HPDE6-E6E7 (cell line): ENCODE measurements around the gene SHC2.
"Not testable (repeated sequence)": the region's sequence is repeated elsewhere in the genome, so short reads cannot be mapped to it uniquely, and the experiment has no call there.

ENCODE experiments used
- DNase-seq: peaks from one replicate; pipeline ENCODE4 v3.0.0; 2011; ENCODE audit warnings: missing footprints; ENCODE audit errors: extremely low spot score

The SHC2 gene

DNA sequence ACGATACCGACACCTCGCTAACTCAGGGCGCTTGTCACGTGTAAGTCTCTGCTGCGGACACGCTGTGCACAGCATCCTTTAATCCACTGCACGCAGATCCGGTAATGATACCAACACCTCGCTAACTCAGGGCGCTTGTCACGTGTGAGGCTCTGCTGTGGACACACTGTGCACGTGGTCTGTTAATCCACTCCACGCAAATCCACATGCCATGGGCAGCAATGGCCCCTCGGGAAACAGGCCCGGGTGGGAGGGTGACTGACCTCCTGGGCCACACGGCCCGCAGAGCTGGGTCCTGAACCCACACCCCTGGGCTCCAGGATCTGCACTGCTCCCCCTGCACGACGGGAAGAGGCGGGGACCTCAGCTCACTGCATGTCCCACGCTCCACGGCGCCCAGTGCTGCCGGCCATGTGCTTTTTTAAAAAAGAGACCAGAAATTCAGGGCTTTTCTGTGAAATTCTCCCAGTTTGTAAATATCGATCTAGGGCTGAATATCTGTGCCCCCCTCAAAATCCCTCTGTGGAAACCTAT is 16.1 kb downstream of the SHC2 start:
- DNase-seq, result no peak

DNA sequence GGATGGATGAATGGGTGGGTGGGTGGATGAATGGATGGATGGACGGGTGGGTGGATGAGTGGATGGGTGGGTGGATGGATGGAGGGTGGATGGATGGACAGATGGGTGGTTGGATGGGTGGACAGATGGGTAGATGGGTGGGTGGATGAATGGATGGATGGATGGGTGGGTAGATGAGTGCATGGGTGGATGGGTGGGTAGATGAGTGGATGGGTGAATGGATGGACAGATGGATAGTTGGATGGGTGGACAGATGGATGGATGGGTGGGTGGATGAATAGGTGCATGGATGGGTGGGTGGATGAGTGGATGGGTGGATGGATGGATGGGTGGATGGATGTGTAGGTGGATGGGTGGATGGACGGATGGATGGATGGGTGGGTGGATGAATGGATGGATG is 17.8 kb downstream of the SHC2 start:
- DNase-seq, result no peak

DNA sequence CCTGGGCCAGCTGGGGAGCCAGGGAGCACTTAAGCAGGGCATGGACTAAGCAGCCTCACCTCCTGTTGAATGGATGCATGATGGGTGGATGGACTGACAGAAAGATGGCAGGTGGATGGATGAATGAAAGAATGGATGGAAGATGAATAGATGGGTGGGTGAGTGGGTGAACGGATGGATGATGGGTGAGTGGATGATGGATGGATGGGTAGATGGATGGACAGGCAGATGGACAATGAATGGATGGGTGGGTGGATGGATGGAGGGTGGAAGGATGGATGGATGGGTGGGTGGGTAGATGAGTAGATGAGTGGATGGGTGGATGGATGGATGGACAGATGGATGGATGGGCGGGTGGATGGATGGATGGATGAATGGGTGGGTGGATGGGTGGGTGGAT is 18.7 kb downstream of the SHC2 start:
- no peak for DNase-seq

GRCh38 chr19:441213-441836 is 19.5 kb downstream of the SHC2 start:
- no peak for DNase-seq

DNA sequence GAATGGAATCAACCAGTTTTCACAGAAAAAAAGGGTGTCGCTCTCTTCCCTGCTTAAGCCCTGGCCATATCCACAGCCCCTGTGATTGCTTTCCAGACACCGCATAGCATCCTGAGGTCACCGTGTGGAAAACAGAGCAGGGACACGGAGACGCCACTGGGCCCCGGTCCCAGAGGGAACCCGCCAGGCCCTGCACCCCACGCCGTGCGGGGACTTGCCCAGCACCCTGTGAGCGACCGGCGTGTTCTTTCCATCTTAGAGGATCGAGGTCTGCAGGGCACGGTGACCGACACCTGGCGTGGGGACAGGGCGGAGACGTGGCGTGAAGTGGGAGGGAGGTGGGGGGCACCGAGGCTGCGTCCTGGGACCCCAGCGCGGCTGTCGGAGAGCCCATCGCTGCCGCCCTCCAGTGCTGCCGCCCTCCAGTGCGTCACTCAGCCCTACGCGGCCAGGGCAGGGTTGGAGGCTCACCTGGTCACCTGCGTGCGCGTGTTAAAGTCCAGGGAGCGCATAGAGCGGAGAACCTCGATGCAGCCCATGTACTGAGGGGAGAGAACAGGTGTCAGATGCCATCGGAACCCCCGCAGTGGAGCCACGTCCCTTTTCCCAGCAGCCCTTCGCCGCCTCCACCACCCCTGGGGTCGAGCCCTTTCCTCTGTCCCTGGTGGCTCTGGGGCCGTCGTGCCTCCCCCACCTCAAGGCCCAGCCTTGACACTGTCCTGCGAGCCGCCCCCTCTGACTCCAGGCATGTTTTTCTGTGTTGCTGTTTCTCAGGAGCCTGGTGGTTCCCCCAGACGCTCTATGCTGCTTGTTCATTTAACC is 20.2 kb downstream of the SHC2 start:
- DNase-seq, result no peak

GRCh38 chr19:439167-439900 is 21.5 kb downstream of the SHC2 start:
- no peak for DNase-seq

DNA sequence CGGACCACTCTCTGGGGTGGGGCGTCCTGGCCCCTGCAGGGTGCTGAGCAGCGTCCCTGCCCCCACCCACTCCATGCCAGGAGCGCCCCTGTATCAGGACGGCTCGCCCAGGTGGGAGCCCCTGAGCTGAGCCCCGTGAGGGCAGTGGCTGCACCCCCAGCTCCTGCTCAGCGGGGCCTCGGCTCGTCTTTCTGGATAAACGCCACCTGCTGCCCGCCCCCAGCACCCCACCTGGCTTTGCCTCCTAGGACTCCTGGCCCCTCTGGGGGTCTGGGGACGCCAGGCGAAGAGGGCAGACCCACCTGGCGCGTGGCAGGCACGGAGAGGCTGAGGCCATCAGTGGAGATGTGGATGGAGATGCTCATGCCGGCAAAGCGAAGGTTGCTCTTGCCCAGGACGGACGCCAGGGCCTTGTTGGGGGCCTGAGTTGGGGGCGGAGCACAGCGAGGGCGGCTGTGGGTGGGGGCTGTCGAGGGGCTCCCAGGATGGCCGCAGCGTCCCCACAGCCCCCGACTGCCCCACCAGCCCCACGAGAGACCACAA is 22.3 kb downstream of the SHC2 start:
- no peak for DNase-seq

- no peak for DNase-seq
These were observed 23.8 kb downstream of the SHC2 start for GRCh38 chr19:437041-437440.

GRCh38 chr19:436413-436950 is 24.4 kb downstream of the SHC2 start:
- DNase-seq, result no peak

DNA sequence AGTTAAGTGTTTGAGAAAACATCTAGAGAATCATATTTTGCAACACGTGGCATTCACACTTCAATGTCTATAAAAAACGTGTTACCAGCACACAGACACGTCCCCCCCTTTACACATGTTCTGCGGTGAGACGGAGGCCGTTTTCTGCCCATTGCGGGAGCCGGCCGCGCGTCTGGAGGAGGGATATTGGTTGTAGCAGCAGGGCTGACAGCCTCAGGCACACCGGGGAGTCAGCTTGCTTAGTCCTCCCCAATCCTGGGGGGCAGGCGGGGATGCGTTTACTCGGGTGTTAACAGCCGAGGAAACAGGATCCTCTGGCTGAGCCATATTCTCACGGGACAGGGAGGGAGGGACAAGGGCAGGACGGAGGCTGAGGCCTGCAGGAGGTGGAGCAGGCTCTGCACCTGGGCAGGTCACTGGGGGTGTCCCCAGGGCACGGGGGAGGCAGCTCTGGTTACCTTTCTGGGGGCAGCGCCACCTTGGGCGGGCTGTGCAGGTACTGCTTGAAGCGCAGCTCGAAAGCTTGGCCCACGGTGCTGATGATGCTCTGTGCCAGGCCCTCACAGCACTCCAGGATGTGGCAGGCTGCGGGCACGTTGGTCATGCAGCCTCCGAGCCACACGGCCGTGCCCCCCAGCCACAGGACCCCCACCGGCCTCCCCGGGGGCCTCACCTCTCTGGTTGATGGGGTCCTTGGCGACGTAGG is 25.0 kb downstream of the SHC2 start:
- no peak for DNase-seq

DNA sequence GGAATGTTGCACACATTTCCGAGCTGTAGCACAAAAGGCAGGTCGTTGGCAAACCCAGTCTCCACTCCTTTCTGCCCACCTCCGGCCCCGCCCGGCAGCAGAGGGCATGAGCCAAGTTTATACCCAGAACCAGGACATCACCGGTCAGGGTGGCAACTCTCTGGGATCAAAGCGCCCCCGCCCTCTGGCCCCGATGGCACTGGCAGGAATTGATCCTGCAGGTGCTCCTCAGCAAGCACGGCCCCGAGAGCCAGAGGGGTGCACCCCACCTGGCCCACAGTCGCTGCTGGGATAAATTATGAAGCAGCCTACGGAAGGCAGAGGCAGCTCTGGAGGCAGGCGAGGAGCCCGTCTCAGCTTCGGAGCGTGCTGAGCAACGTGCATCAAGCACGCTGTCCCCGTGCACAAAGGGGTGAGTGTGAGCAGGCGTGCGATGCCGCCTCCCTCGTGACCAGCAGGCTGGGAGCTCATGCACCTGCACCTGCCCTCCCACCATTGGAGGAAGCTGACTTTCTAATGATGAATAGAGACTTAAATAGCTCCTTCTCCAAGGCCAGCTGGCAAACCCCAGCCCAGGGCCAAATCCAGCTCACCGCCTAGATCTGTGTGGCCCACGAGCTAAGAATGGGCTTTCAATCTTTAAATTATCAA is 25.7 kb downstream of the SHC2 start:
- DNase-seq, result no peak

GRCh38 chr19:434152-434960 is 26.5 kb downstream of the SHC2 start:
- no peak for DNase-seq

GRCh38 chr19:430701-431100 is 30.1 kb downstream of the SHC2 start:
- DNase-seq, result no peak

GRCh38 chr19:428149-428548 is 32.7 kb downstream of the SHC2 start:
- no peak for DNase-seq

- DNase-seq, result not testable (repeated sequence)
These were observed 33.2 kb downstream of the SHC2 start for GRCh38 chr19:427675-428074.

GRCh38 chr19:426725-427445 is 33.9 kb downstream of the SHC2 start:
- no peak for DNase-seq

DNA sequence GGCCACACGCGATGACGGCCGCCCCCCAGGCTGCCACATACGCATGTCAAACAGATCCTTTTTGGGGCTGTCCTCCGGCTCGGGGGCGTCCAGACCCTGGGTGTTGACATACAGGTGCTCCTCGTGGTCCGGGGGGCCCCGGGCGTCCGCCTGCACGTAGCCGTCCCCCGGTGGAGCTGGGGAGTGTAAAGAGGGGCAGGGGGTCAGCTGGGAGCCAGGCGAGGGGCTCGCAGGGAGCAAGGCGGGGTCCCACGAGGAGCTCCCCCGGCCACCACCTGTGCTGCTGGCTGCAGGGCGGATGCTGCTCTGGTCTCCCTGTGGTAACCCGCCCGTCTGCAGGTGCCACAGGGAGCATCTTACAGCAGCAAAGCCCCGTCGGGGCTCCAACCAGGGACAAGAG is 35.8 kb downstream of the SHC2 start:
- no peak for DNase-seq

DNA sequence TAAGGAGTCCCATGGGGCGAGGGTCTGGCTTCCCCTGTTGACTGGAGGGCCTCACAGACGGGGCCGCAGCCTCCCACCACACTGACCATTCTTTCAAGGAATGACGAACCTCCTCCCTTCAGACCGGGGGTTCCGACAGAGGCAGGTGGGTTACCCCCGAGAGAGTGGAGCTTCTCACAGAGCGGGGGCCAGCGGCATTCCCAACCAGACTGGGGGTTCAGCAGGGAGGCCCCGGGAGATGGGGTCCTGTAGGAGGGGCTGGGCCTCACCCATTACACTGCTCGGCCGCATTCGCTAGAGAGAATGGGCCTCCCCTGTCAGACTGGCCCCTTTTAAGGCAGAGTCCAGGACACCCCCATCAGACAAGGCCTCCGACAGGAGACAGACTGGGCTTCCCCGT is 36.3 kb downstream of the SHC2 start:
- no peak for DNase-seq
